ENCODE results near the gene DNAJB14. TPM values are rescaled to one million over a fixed set of nuclear protein-coding genes. Genes with fewer than 3 reads are reported as not detected.
"Not testable (repeated sequence)": the region's sequence is repeated elsewhere in the genome, so short reads cannot be mapped to it uniquely, and the experiment has no call there.

Gene DNAJB14
- total and polyA plus RNA-seq, 8 donors, result 3.4 to 78.0 (median 10.4) TPM

GRCh38 chr4:99961711-99962110, 15.3 kb upstream of the DNAJB14 start:
- intact Hi-C loops (cut with DNase I; ENCODE audit: low total_unique reads), result no loop called here
- WGBS, 5 donors, result 82 to 95% (median 92%) methylated on average over 1 of the region's 1 CpG
- DNase-seq, result no peak
- Histone ChIP-seq H3K4me3 (no peak overlapping the region), H3K27me3 (no peaks in the 10 kb centered on the region), H3K36me3 (no peaks in the 10 kb centered on the region), H3K9me3 (no peaks in the 10 kb centered on the region), H3K27ac (no peak overlapping the region), H3K4me1 (no peaks in the 10 kb centered on the region)
- TF ChIP-seq POLR2AphosphoS5 (IDR thresholded peaks at IDR 0.05), result no peak
- TF ChIP-seq CTCF (IDR thresholded peaks at IDR 0.05), result no peak
- no peak for TF ChIP-seq POLR2A (IDR thresholded peaks at IDR 0.05)
- no peak for TF ChIP-seq EP300 (IDR thresholded peaks at IDR 0.05)

- Histone ChIP-seq H3K4me1 (no peaks in the 10 kb centered on the region), H3K36me3 (no peaks in the 10 kb centered on the region), H3K9me3 (no peaks in the 10 kb centered on the region), H3K4me3 (no peak overlapping the region), H3K27ac (no peak overlapping the region), H3K27me3 (no peaks in the 10 kb centered on the region)
- DNase-seq, result no peak
- intact Hi-C loops (cut with DNase I; ENCODE audit: low total_unique reads), result no loop called here
- 84 to 94% (median 87%) methylated on average over 2 of the region's 2 CpGs for WGBS, 5 donors
- TF ChIP-seq POLR2A (IDR thresholded peaks at IDR 0.05), result no peak
- no peak for TF ChIP-seq EP300 (IDR thresholded peaks at IDR 0.05)
- no peak for TF ChIP-seq POLR2AphosphoS5 (IDR thresholded peaks at IDR 0.05)
- no peak for TF ChIP-seq CTCF (IDR thresholded peaks at IDR 0.05)
These were observed 14.2 kb upstream of the DNAJB14 start for GRCh38 chr4:99960648-99961047.

- WGBS, 5 donors, result 88 to 95% (median 94%) methylated on average over 3 of the region's 3 CpGs
- intact Hi-C loops (cut with DNase I; ENCODE audit: low total_unique reads); H3K36me3 ChIP-seq; H3K4me1 ChIP-seq; H3K27ac ChIP-seq; H3K9me3 ChIP-seq; H3K27me3 ChIP-seq; DNase-seq; H3K4me3 ChIP-seq: not testable (repeated sequence)
These were observed 11.8 kb upstream of the DNAJB14 start for GRCh38 chr4:99958207-99958606.

- 0 to 4% (median 1%) methylated on average over 8 of the region's 8 CpGs for WGBS, 5 donors
- Histone ChIP-seq H3K4me1 (peaks cover 20 to 32% (median 31%) of the 10 kb centered on the region in 4 donors), H3K27ac (peak overlapping the region; percentile 93 to 99 (median 97)), H3K36me3 (peaks cover 0 to 8% (median 4%) of the 10 kb centered on the region in 4 donors), H3K27me3 (no peaks in the 10 kb centered on the region), H3K9me3 (no peaks in the 10 kb centered on the region), H3K4me3 (peak overlapping the region; percentile 73 to 94 (median 80))
- TF ChIP-seq POLR2AphosphoS5 (IDR thresholded peaks at IDR 0.05) (no peak), POLR2A (IDR thresholded peaks at IDR 0.05) (no peak)
- no peak for DNase-seq
- intact Hi-C loops (cut with DNase I; ENCODE audit: low total_unique reads), result no loop called here
These were observed 4.5 kb upstream of the DNAJB14 start for GRCh38 chr4:99950913-99951254.

GRCh38 chr4:99949999-99950912, 3.8 kb upstream of the DNAJB14 start, which contains the start of gene H2AZ1:
Gene H2AZ1, minus strand, starts transcription at chr4:99950275. Its CDS starts 105 bp downstream, at chr4:99950170.
- 0 to 1% (median 0%) methylated on average over 58 to 76 of the region's 76 CpGs for WGBS, 5 donors
- peaks cover 20 to 37% (median 35%) of the 10 kb centered on the region in 4 donors for H3K4me1 ChIP-seq
- peak; percentile 99 for DNase-seq
- peak within 1 kb of the TSS; percentile 96 to 99 (median 97) for H3K27ac ChIP-seq
- no peaks in the 10 kb centered on the region for H3K9me3 ChIP-seq
- H3K4me3 ChIP-seq, result peak within 1 kb of the TSS; percentile 73 to 94 (median 80)
- intact Hi-C loops (cut with DNase I; ENCODE audit: low total_unique reads), result loop anchor here (10.0 kb wide), 2 partner anchors 55 to 385 kb away; partner anchors contain the start of genes LAMTOR3 and TRMT10A
- H3K27me3 ChIP-seq, result no peaks in the 10 kb centered on the region
- TF ChIP-seq POLR2AphosphoS5 (IDR thresholded peaks at IDR 0.05) (peak; percentile 85 to 100 (median 98)), CTCF (IDR thresholded peaks at IDR 0.05) (no peak), EP300 (IDR thresholded peaks at IDR 0.05) (no peak), POLR2A (IDR thresholded peaks at IDR 0.05) (peak in 2 of 4 donors; percentile 89 to 92)
- peaks cover 0 to 8% (median 4%) of the 10 kb centered on the region in 4 donors for H3K36me3 ChIP-seq

Data from stomach (tissue), 9 donors.